ENCODE results near the gene RGS16.

RGS16 gene

DNA sequence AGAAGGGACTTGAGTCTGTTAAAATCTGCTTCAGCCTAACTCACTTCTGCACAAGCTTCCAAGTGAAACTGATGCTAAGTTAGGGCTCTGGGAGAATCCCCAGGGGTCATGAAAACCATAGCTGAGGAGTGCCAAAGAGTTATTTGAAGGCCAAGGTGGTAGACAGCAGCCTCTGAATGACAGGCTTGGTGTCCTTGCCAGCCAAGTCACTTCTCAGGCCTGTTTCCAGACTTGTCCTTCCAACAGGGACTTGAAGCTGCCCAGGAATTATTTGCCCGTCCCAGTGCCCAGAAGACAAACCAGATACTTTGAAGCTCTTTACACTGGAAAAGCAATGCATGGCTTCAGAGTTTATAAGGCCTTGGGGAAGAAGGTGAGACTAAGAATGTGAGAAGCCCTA lies 48.7 kb downstream of the RGS16 start:
- no peak for DNase-seq (ENCODE audit: low read depth)
- no peak overlapping the region for H3K4me3 ChIP-seq (ENCODE audit: low read depth, low read length)

DNA sequence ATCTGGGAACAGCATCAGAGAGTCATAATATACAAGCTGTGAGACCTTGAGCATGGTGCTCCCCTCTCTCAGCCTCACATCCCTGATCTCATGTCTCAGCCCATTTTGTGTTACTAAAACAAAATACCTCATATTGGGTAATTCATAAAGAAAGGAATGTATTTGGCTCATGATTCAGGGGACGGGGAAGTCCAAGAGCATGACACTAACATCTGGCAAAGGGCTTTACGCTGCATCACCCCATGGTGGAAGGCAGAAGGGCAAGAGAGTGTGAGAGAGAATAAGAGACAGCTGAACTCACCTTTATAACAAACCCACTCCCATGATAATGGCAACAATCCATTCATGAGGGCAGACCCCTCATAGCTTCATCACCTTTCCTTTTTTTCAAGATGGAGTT lies 51.7 kb downstream of the RGS16 start:
- H3K4me3 ChIP-seq (ENCODE audit: low read depth, low read length): no peak overlapping the region
- no peak for DNase-seq (ENCODE audit: low read depth)

DNA sequence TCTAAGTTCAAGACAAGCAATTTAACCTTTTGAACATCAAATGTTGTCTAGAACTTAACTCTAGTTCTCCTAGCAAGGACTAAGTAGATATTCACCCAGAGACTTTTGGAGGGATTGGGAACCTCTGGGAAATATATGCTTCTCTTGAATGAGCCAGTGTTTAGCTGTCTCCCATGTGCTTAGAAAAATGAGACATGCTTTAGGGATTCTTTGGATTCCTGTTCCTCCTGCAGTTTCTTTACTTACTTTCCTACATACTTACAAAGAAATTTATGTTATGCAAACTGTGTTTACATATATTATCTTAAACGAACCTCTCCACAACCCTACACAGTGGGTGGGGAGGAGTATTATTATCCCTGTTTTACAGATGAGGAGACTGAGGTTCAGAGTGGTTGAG lies 54.4 kb downstream of the RGS16 start:
- DNase-seq (ENCODE audit: low read depth): no peak

DNA sequence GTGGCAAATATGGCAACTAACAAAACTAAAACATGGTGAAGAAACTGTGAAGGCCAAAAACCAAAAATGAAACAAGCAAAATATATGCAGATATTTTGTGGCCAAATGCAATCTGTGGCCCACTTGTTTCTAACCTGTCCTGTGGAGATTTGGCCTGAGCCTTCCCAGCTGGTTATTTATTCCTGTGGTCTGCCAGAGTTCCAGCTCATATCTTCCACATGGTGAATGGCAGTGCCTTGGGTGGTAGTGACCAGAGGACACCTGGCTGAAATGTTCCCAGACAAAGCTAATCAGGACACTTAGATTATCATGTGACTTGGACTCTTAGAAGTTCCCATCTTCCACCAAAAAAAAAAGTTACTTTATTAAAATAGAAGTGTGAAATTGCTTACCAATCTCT lies 54.8 kb downstream of the RGS16 start:
- no peak for DNase-seq (ENCODE audit: low read depth)
- H3K4me3 ChIP-seq (ENCODE audit: low read depth, low read length): no peak overlapping the region

More for the DNA sequence above, 54.4 kb downstream of the RGS16 start:
- H3K4me3 ChIP-seq (ENCODE audit: low read depth, low read length): no peak overlapping the region
